IPS-NIHi11 (cell line): ENCODE data around the gene NPS.
A peak's percentile ranks its signal among the peaks of the same experiment; 100 is the strongest.

Experiments used
- DNase-seq: peaks from one replicate; pipeline ENCODE4 v3.0.0; 2012; ENCODE audit warnings: mixed read lengths, low spot score

Gene NPS

GRCh38 chr10:127561647-127562046 lies 12.5 kb downstream of the NPS start:
- DNase-seq = no peak

GRCh38 chr10:127563718-127564553 lies 14.8 kb downstream of the NPS start:
- peak; percentile 63 for DNase-seq

- no peak for DNase-seq
Measured at GRCh38 chr10:127564644-127565043, 15.5 kb downstream of the NPS start.

- DNase-seq = no peak
Measured at GRCh38 chr10:127565583-127565982, 16.5 kb downstream of the NPS start.

GRCh38 chr10:127569210-127569609 lies 20.1 kb downstream of the NPS start:
- no peak for DNase-seq

- no peak for DNase-seq
Measured at GRCh38 chr10:127570036-127570435, 20.9 kb downstream of the NPS start.

- DNase-seq = no peak
Measured at GRCh38 chr10:127571386-127571785, 22.3 kb downstream of the NPS start.

GRCh38 chr10:127576051-127576450 lies 26.9 kb downstream of the NPS start:
- DNase-seq = no peak

GRCh38 chr10:127576740-127577161 lies 27.6 kb downstream of the NPS start:
- DNase-seq = no peak

- no peak for DNase-seq
Measured at GRCh38 chr10:127577376-127578258, 28.5 kb downstream of the NPS start.

GRCh38 chr10:127578259-127578960 lies 29.3 kb downstream of the NPS start:
- DNase-seq = no peak

- DNase-seq = no peak
Measured at GRCh38 chr10:127578961-127579305, 29.8 kb downstream of the NPS start.

GRCh38 chr10:127579640-127580039 lies 30.5 kb downstream of the NPS start:
- DNase-seq = no peak

- no peak for DNase-seq
Measured at GRCh38 chr10:127580822-127581221, 31.7 kb downstream of the NPS start.

- DNase-seq = no peak
Measured at GRCh38 chr10:127585519-127586023, 36.5 kb downstream of the NPS start.

- DNase-seq = no peak
Measured at GRCh38 chr10:127587668-127588365, 38.7 kb downstream of the NPS start.

- no peak for DNase-seq
Measured at GRCh38 chr10:127592586-127592985, 43.5 kb downstream of the NPS start.

GRCh38 chr10:127600479-127600878 lies 51.4 kb downstream of the NPS start:
- DNase-seq = peak; percentile 72
